WERI-Rb-1 (cell line): ENCODE measurements around the gene ZNF785.

Experiments used
- DNase-seq: peaks from one replicate; pipeline ENCODE4 v3.0.0-alpha.2; 2020
- H3K27ac ChIP-seq: fragments of 250-450 bp; sonication (Bioruptor Pico); 2 replicates; pipeline ENCODE4 v1.5.1; 2020; ENCODE audit warnings: mild to moderate bottlenecking, moderate library complexity
- H3K27me3 ChIP-seq: fragments of 250-450 bp; sonication (Bioruptor Pico); 2 replicates; pipeline ENCODE4 v1.5.1; 2021; ENCODE audit warnings: mild to moderate bottlenecking, low read depth, moderate library complexity; ENCODE audit not compliant: insufficient read depth, severe bottlenecking
- H3K36me3 ChIP-seq: fragments of 250-450 bp; sonication (Bioruptor Pico); 2 replicates; pipeline ENCODE4 v1.5.1; 2020; ENCODE audit warnings: mild to moderate bottlenecking, moderate library complexity
- H3K4me3 ChIP-seq: 2 replicates; pipeline ENCODE4 v1.5.1; 2011; ENCODE audit warnings: low read depth, mild to moderate bottlenecking, control low read depth, low read length
- H3K9me3 ChIP-seq: fragments of 250-450 bp; sonication (Bioruptor Pico); 2 replicates; pipeline ENCODE4 v1.5.1; 2021; ENCODE audit warnings: mild to moderate bottlenecking, moderate library complexity; ENCODE audit not compliant: severe bottlenecking
- TF ChIP-seq, protein P1 (sequence below): IDR thresholded peaks from 2 replicates; pipeline ENCODE4 v1.5.1; 2011; ENCODE audit warnings: low read depth, mild to moderate bottlenecking, control low read depth, inconsistent platforms, low read length

The ZNF785 gene

GRCh38 chr16:30582611-30583340, 2.7 kb downstream of the ZNF785 start:
- no peak for DNase-seq
- Histone ChIP-seq H3K4me3 (no peak overlapping the region), H3K36me3 (peaks cover 69% of the 10 kb centered on the region), H3K27me3 (no peaks in the 10 kb centered on the region), H3K27ac (no peak overlapping the region), H3K9me3 (no peaks in the 10 kb centered on the region)
- TF ChIP-seq, protein P1, sequence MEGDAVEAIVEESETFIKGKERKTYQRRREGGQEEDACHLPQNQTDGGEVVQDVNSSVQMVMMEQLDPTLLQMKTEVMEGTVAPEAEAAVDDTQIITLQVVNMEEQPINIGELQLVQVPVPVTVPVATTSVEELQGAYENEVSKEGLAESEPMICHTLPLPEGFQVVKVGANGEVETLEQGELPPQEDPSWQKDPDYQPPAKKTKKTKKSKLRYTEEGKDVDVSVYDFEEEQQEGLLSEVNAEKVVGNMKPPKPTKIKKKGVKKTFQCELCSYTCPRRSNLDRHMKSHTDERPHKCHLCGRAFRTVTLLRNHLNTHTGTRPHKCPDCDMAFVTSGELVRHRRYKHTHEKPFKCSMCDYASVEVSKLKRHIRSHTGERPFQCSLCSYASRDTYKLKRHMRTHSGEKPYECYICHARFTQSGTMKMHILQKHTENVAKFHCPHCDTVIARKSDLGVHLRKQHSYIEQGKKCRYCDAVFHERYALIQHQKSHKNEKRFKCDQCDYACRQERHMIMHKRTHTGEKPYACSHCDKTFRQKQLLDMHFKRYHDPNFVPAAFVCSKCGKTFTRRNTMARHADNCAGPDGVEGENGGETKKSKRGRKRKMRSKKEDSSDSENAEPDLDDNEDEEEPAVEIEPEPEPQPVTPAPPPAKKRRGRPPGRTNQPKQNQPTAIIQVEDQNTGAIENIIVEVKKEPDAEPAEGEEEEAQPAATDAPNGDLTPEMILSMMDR = no peak

GRCh38 chr16:30581457-30581856, 4.0 kb downstream of the ZNF785 start:
- Histone ChIP-seq H3K36me3 (peaks cover 71% of the 10 kb centered on the region), H3K9me3 (no peaks in the 10 kb centered on the region), H3K27me3 (no peaks in the 10 kb centered on the region), H3K27ac (no peak overlapping the region), H3K4me3 (no peak overlapping the region)
- TF ChIP-seq, protein P1 = no peak
- DNase-seq = no peak

- no peak for DNase-seq
- H3K27ac ChIP-seq = no peak overlapping the region
Measured at GRCh38 chr16:30574678-30575077, 10.8 kb downstream of the ZNF785 start.

GRCh38 chr16:30571445-30572322, 13.8 kb downstream of the ZNF785 start, which contains the start of gene ZNF688:
Gene ZNF688 (minus strand): TSS chr16:30571714. CDS start chr16:30571629, 85 bp downstream.
- Histone ChIP-seq H3K36me3 (peaks cover 20% of the 10 kb centered on the region), H3K4me3 (peak within 1 kb of the TSS; percentile 90), H3K27ac (peak within 1 kb of the TSS; percentile 96), H3K27me3 (no peaks in the 10 kb centered on the region), H3K9me3 (no peaks in the 10 kb centered on the region)
- peak; percentile 97 for DNase-seq
- TF ChIP-seq, protein P1 = no peak

More at GRCh38 chr16:30574678-30575077, 10.8 kb downstream of the ZNF785 start:
- TF ChIP-seq, protein P1 = no peak
- Histone ChIP-seq H3K9me3 (no peaks in the 10 kb centered on the region), H3K36me3 (peaks cover 45% of the 10 kb centered on the region), H3K27me3 (no peaks in the 10 kb centered on the region), H3K4me3 (no peak overlapping the region)

- H3K27ac ChIP-seq = peak overlapping the region; percentile 96
- no peaks in the 10 kb centered on the region for H3K9me3 ChIP-seq
- TF ChIP-seq, protein P1 = no peak
- DNase-seq = peak; percentile 49
- H3K27me3 ChIP-seq = no peaks in the 10 kb centered on the region
- H3K4me3 ChIP-seq = peak overlapping the region; percentile 90
- H3K36me3 ChIP-seq = peaks cover 13% of the 10 kb centered on the region
Measured at GRCh38 chr16:30570636-30571444, 14.7 kb downstream of the ZNF785 start.
